Kasumi-1 (cell line): ENCODE results near the gene TSPEAR.

Source experiments
- DNase-seq, 2 experiments: peaks; one replicate each; lab custom pipeline; 2025; lab: John Stamatoyannopoulos, UW

Gene TSPEAR

DNA sequence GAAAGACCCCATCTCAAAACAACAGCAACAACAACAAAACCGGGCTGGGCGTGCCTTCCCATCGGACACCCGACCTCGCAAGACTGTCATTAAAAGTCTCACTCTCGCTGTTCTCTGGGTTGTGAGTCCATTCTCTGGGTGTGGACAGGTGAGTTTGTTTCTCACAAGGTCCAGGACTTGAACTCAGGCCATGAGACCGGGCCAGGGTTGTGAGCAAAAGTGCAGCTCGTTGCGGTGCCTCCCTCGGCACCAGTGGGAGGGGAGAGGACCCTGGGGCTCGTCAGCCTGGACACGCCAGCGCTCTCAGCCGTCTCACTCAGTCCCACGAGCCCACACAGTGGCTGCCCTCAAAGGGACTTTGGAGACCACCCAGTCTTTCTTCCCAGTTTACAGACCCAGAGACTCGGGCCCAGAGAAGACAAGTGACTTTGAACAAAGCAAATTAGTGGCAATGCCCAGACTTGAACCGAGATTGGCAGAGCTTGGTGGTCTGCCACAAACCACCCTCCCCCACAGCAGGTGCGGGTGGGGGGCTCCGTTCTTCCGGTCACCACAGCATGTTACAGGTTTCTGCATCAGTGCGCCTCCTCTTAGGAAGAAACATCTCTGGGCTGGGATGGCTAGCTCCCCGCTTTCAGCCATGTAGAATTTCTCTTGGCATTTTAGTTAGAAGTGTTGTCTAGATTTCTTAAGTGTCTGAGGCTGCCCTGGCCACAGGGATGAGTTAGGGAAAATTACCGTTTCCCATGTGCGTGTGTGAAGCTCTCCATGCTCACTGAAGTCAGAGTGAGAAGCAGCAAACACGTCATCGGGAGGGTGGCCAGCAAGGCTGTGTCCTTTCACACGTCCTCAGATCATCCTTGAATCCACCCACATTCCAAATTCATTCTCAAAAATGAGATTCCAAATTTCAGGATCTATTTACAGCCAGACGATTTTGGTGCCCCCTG, 227.8 kb downstream of the TSPEAR start:
- DNase-seq = no peak

DNA sequence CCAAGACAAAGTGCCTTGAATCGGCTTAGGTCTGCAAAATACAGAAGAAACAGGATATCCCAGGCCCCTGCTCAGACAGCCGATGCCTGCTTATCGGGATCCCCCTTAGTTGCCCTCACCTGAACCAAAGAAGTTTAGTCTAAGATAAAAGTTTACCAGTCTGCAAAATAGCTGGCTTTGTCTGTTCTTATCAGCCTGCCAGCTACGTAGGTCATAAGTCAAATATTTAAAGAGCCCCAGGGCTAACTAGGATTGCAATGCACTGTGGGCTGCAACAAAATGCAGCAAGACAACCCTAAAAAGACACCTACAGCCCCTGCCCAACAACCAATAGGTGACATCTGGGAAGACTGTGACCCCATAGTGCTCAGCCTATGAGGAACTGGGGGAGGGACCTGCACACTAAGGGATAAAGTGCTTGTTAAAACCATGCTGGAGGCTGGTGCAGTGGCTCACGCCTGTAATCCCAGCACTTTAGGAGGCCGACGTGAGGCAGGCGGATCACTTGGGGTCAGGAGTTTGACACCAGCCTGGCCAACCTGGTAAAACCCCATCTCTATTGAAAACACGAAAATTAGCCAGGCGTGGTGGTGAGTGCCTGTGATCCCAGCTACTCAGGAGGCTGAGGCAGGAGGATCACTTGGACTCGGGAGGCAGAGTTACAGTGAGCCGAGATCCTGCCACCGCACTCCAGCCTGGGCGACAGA, 228.6 kb downstream of the TSPEAR start:
- no peak for DNase-seq

- no peak for DNase-seq
Measured at GRCh38 chr21:44480200-44481053, 230.9 kb downstream of the TSPEAR start.

GRCh38 chr21:44479556-44480199, 231.7 kb downstream of the TSPEAR start:
- peak in 1 of 2 experiments; percentile 2 for DNase-seq

- no peak for DNase-seq
Measured at GRCh38 chr21:44478801-44479167, 232.6 kb downstream of the TSPEAR start.

- no peak for DNase-seq
Measured at GRCh38 chr21:44478124-44478800, 233.1 kb downstream of the TSPEAR start.

- DNase-seq = no peak
Measured at GRCh38 chr21:44477712-44478111, 233.7 kb downstream of the TSPEAR start.

- DNase-seq = no peak
Measured at GRCh38 chr21:44477131-44477530, 234.2 kb downstream of the TSPEAR start.

DNA sequence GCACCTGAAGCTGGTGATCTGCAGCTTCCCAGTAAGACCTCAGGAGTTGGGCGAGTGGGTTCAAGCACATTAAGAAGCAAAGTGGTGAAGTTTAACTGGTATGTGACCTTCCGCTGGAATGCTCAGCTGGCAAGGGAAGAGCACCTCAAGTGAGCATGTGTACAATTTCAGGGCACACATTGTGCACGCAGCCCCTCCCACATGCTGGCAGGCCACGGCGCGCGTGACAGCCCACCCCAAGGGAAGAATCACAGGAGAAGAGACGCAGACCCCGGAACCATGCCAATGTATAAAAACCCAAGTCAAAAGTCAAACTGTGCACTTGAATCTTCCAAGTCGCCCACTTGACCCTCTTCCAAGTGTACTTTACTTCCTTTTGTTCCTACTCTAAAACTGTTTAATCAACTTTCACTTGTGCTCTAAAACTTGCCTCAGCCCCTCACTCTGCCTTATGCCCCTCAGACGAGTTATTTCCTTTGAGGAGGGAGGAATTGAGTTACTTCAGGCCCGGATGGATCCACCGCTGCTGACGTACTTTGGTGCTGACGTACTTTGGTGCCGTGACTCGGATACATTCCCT, 236.0 kb downstream of the TSPEAR start:
- DNase-seq = no peak

DNA sequence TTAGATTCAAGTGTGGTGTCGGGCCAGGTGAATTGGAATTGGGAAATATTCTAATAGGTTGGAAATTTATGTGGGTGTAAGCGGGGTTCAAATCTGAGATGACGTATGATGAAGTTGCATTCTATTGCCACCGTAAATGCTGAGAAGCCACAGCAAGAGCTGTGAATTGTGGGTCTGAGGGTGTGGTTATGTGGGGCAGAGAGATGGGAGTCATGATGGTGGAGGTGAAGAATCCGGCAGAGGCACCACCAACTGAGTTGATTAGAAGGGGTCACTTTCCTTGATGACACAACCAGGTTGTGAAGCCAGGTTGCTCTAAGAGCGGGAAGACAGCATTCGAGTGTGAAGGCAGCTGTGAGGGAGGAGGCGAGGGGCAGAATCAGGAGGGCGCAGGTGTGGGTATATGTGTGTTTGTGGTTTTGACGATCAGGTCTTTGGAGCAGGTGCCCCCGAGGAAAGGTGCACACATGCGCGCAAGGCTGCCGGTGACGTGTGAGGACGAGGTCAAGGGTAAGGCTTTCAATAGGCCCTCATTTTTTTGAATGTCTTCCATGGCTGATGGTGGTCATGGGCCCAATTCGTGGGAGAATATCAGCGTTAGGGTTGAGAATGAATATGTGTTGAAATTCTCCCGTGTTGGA, 237.3 kb downstream of the TSPEAR start:
- DNase-seq = no peak

- DNase-seq = no peak
Measured at GRCh38 chr21:44471996-44472395, 239.4 kb downstream of the TSPEAR start.

- no peak for DNase-seq
Measured at GRCh38 chr21:44471341-44471740, 240.0 kb downstream of the TSPEAR start.

- DNase-seq = no peak
Measured at GRCh38 chr21:44467859-44468195, 243.5 kb downstream of the TSPEAR start.

- no peak for DNase-seq
Measured at GRCh38 chr21:44466996-44467858, 244.1 kb downstream of the TSPEAR start.

- no peak for DNase-seq
Measured at GRCh38 chr21:44466351-44466954, 244.9 kb downstream of the TSPEAR start.

DNA sequence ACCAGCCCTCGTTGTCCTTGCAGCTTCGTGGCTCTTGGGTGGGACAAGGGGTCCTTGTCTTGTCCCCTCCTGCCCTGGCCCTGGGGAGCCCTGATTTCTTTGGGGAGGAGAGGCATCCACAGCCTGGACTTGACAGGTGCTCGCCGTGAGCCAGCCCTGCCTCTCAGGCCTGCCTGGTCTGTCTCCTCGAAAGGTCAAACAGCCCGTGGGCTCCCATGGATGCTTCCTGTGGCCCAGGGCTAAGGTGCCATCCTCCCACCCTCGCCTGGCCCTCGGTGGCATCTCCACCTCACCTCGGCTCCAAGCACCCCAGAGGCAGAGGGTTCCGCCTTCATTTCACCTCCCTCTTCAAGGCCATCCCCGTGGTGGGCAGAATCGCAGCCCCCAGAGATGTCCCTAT, 247.0 kb downstream of the TSPEAR start:
- DNase-seq = no peak

GRCh38 chr21:44463724-44464123, 247.6 kb downstream of the TSPEAR start:
- no peak for DNase-seq

DNA sequence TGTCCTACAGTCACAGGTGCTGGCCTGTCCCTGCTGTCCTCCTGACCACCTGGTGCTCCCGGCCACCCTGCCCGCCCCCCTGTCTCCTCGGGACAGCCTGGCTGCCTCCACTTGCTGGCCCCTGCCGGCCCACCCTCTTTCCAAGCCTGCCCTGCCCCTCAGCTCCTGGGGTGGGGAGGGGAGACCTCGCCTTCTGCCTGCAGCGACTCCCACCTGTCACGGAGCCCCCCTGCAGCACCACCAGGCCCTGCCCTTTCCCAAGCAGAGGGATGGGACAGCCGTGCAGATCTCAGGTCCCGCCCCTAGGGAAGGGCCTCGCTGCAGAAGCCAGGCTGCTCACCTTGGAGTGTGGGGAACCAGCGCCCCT, 248.6 kb downstream of the TSPEAR start:
- no peak for DNase-seq
